Retinal pigment epithelial cell (primary cell): Measurements from ENCODE around the gene GCN1.

Experiments
- DNase-seq: peaks from one replicate; pipeline ENCODE4 v3.0.0-alpha.2; 2010; ENCODE audit warnings: low read depth
- H3K4me3 ChIP-seq: 2 replicates; pipeline ENCODE4 v1.5.1; 2011; ENCODE audit warnings: mild to moderate bottlenecking, low read length, control low read depth, moderate library complexity
- TF ChIP-seq, protein P1 (sequence below): conservative IDR thresholded peaks from 2 replicates; pipeline ENCODE4 v1.5.1; 2011; ENCODE audit warnings: low read depth, low read length, control low read depth, inconsistent platforms

Gene GCN1

DNA sequence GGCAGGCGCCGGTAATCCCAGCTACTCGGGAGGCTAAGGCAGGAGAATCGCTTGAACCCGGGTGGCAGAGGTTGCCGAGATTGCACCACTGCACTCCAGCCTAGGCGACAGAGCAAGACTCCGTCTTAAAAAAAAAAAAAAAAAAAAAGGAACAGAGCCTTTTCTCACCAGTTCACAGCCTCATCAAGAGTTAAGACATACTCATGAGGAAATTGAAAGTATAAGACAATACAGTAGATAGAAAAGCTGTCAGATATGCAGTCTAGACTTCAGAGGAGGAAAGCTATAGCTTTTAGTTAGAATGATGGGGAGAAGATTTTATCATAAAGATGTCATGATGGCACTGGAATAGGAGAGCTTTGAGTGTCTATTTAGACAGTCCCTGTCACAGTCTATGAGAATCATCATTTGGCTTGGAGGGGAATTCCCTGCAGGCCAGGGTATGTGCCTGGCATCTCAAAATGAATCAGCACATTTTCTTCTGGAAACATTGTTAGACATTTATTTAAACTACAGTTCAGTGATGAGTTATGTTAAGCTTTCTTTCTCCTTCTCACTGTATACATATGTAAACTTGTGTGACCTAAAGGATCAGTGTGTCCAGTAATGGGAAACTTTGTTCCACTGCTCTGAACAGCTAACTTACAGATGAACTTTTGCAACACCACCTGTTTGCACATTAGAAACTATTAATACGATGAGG, 75.1 kb downstream of the GCN1 start:
- H3K4me3 ChIP-seq: no peak overlapping the region
- TF ChIP-seq, protein P1, sequence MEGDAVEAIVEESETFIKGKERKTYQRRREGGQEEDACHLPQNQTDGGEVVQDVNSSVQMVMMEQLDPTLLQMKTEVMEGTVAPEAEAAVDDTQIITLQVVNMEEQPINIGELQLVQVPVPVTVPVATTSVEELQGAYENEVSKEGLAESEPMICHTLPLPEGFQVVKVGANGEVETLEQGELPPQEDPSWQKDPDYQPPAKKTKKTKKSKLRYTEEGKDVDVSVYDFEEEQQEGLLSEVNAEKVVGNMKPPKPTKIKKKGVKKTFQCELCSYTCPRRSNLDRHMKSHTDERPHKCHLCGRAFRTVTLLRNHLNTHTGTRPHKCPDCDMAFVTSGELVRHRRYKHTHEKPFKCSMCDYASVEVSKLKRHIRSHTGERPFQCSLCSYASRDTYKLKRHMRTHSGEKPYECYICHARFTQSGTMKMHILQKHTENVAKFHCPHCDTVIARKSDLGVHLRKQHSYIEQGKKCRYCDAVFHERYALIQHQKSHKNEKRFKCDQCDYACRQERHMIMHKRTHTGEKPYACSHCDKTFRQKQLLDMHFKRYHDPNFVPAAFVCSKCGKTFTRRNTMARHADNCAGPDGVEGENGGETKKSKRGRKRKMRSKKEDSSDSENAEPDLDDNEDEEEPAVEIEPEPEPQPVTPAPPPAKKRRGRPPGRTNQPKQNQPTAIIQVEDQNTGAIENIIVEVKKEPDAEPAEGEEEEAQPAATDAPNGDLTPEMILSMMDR: no peak
- DNase-seq: no peak

DNA sequence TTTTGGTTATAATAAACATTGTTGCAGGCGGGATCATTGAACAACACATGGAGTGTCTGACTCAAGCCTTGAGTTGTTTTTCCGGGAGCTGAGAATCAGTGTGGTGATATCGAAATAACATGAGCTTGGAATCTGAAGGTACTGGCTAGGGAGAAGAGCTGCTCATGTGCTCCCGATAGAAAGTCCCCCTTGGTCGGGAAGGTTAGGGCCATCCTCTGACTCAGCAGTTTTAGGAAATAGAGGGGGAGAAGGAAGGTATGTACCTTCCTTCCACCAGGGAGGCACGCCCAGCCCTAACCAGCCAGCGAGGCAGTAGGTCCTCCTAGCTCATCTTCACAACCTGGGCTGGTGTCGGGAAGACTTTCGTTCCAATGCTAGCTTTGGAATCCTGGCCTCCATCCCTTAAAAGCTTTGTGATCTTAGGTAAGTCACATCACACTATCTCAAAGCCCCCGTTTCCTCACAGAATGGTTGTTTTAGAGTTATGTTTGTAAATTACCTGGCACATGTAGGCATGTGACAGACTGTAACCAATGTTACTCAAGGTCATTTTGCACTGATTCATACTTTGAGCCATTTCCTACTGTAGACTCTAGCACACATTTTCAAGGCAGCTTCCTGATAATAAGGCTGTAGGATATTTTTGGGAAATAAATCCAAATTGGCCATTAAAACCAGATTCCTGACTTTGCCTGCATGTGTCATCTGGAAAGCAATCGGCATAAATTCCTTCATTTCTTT, 76.0 kb downstream of the GCN1 start:
- TF ChIP-seq, protein P1: no peak
- peak overlapping the region; percentile 84 for H3K4me3 ChIP-seq
- no peak for DNase-seq

DNA sequence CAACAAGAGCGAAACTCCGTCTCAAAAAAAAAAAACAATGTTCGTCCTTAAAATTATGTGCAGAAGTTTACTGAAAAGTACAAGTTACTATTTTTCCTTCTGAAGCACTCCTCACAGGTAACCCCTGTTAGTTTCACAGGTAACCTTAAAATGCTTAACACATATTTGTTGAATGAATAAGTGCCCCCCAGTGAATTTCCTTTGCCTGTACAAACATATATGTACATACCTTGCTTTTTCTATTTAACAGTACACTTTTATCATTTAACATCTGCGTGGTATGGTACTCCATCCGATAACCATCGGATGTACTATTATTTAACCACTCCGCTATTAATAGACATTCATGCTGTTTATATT, 76.6 kb downstream of the GCN1 start:
- DNase-seq: no peak
- TF ChIP-seq, protein P1: no peak
- peak overlapping the region; percentile 84 for H3K4me3 ChIP-seq

DNA sequence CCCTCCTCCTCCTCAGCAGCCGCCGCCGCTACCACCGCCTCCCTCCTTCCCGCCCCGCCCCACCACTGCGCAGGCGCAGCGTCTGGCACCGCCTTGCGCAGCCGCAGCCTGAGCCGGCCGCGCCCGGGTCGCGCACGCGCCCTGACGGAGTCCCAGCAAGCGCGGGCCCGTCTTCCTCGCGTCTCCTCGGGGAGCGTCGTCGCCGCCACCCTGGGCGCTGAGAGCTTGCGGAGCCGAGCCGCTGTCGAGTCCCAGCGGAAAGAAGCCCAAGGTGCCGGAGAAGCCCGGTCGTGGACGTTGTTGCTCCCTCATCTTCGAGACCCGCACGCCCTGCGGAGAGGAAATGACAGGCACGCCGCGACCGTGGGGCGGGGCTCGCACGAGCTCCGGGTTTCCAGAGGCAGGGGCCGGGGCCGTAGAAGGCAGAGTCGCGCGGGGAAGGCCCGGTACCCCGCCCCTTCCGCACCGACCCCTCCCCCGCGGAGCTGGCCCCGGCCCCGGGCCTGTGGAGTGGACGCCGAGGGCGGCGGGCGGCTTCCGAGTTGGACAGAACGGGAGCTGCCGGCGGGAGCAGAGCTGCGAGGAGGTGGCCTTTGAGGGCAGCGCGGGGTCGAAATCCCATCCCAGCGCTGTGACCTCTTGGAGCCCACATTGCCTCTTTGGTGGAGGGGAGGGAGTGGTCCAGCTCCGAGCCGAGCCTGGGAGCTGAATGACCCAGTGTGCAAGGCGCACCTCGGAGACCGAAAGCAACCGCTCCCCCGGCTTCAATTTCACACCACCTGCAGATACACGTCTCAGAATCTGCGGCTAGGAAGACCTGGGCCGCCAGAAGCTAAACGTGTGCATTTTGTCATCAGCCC, 77.5 kb downstream of the GCN1 start:
- peak overlapping the region; percentile 84 for H3K4me3 ChIP-seq
- peak; percentile 50 for DNase-seq
- TF ChIP-seq, protein P1: no peak

DNA sequence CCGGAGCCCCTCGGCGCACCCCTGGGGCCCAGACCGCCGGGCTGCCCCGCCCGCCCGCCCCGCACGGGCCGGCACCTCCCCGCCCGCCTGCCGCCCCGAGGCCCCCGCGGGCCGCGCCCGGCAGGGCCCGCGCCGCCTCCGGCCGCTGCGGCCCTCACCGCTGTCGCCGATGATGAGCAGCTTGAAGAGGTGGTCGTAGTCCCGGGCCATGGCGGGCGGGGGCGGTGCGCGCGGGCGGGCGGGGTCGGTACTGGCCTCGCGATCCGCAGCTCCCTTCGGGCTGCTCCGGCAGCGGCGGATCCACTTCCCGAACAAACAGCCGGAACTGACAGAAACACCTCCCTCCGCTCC, 78.1 kb downstream of the GCN1 start, which contains the start of gene RAB35:
TSS of gene RAB35 (minus strand) at position 313 of the 351 bp plus-strand sequence. CDS start at position 210, 103 bp downstream.
- no peak for DNase-seq
- peak within 1 kb of the TSS; percentile 84 for H3K4me3 ChIP-seq
- TF ChIP-seq, protein P1: no peak

DNA sequence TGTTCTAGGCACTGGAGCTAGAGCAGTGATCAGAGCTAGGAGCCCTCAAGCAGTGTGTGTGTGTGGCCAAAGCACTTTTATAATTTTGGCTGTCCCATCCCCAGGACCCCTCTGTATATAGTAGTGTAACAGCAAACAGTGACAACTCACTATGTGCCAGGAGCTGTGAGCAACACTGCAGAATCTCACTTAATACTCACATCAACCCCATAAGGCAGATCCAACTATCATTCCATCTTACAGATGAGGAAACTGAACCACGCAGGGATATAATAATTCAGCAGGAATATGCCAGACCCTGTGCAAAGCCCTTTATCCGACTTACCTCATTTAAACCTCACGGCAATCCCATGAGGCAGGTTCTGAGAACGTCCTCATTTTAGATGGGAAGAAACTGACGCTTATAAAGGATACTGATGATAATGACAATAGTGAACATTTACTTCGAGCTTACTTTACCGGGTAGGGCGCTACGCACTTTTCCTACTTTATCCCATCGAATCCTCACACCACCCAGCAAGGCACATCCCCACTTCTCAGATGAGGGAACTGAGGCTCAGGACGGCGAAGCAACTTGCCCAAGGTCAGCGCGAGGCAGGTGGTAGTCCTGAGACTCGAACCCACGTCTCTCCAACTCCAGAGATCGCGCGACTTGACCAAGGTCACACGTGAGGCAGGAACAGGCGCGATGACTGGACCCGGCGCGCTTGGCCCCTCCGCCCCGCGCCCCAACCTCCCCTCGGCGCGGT, 78.6 kb downstream of the GCN1 start:
- H3K4me3 ChIP-seq: peak overlapping the region; percentile 70
- TF ChIP-seq, protein P1: no peak
- no peak for DNase-seq
